GM19193 (cell line): ENCODE data around the gene SPOCK2.

Experiments used
- POLR2A ChIP-seq: IDR thresholded peaks from 4 replicates; pipeline ENCODE4 v1.6.1; 2011; ENCODE audit not compliant: insufficient read depth, insufficient read length; ENCODE audit errors: extremely low read depth

SPOCK2 gene

GRCh38 chr10:72043016-72043834, 45.1 kb downstream of the SPOCK2 start:
- TF ChIP-seq POLR2A = no peak

DNA sequence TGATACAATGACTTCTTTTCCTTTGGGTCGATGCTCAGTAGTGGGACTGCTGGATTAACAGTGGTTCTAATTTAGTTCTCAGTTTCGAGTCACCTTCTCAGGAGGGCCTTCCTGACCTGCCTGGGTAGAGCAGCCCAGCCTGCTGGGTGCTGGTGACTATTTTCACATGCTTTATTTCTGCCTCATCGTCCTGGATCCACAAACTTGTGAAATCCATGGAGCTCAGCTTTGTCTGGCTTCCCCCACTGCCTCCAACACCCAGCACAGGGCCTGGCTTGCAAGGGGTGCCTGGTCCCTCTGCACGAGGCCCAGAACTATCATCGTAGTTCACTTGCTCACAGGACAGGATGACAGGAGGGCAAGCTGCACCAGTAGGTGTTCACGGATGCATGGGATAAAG, 46.9 kb downstream of the SPOCK2 start:
- no peak for TF ChIP-seq POLR2A

- no peak for TF ChIP-seq POLR2A
These were observed 49.0 kb downstream of the SPOCK2 start for GRCh38 chr10:72039377-72039776.

DNA sequence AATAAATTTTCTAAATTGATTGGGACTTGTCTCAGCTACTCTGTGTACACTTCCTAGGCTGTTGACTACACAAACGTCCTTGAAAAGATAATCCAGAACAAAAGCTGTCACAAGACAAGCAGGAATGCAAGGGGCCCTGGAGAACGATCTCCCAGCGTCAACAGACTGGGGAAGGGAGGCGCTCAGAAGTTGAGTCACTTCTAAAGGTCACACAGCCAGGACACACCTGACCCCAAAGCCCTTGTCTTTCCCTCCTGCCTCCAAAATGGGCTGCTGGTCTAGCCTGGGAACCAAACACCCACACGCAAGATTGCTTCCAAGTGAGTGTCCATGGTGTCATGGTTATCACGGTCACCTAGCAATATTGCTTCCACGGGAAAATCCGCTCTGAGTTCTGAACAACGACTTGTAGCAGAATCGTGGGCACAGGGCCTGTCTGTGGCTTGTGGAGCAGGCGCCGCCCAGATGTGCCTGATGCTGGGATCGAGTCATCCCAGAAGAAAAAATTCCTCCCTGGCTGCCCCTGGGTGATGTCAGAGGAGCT, 49.8 kb downstream of the SPOCK2 start:
- TF ChIP-seq POLR2A = no peak

- TF ChIP-seq POLR2A = no peak
These were observed 50.5 kb downstream of the SPOCK2 start for GRCh38 chr10:72037811-72038210.

DNA sequence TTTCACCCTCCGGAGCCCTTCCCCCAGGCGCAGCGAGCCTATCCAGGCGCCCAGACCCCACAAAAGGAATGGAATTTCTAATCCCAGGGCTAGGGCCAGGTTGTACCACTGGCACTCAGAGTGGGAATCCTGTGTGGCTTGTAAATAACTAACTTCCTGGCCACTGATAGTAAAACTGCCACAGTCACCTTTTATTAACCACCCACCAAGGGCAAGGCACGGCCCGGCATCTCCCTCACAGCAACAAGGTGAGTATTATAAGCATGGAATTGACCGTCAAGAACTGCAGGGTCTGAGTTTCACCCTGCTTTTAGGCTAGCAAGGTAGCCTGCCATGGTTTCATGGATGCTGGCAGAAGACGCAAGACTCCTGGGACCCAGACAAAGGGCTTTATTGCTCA, 51.1 kb downstream of the SPOCK2 start:
- TF ChIP-seq POLR2A = no peak

- no peak for TF ChIP-seq POLR2A
These were observed 53.0 kb downstream of the SPOCK2 start for GRCh38 chr10:72035252-72035887.

GRCh38 chr10:72034761-72035160, 53.6 kb downstream of the SPOCK2 start:
- TF ChIP-seq POLR2A = no peak

DNA sequence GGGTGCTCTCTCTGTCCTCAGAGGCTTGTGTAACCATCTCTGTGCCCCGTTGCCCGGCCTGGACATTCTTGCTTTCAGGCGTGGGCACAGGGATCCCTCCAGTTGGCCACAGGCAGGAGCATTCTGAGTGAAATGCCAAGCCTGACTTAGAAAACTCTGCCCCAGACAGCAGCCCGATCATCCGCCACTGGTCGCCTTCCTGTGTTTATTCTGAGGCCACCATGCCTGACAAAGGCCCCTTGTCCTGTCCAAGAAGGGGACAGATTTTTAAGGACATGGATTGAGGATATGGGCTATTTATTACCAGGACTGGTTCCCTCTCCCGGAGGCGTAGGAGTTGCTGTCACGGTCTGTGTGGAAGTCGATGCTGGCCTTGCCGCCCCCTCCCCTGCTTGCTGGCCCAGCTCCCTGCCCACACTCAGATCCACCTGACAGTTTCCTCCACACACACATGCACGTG, 54.3 kb downstream of the SPOCK2 start:
- no peak for TF ChIP-seq POLR2A

- no peak for TF ChIP-seq POLR2A
These were observed 56.6 kb downstream of the SPOCK2 start for GRCh38 chr10:72031706-72032105.

DNA sequence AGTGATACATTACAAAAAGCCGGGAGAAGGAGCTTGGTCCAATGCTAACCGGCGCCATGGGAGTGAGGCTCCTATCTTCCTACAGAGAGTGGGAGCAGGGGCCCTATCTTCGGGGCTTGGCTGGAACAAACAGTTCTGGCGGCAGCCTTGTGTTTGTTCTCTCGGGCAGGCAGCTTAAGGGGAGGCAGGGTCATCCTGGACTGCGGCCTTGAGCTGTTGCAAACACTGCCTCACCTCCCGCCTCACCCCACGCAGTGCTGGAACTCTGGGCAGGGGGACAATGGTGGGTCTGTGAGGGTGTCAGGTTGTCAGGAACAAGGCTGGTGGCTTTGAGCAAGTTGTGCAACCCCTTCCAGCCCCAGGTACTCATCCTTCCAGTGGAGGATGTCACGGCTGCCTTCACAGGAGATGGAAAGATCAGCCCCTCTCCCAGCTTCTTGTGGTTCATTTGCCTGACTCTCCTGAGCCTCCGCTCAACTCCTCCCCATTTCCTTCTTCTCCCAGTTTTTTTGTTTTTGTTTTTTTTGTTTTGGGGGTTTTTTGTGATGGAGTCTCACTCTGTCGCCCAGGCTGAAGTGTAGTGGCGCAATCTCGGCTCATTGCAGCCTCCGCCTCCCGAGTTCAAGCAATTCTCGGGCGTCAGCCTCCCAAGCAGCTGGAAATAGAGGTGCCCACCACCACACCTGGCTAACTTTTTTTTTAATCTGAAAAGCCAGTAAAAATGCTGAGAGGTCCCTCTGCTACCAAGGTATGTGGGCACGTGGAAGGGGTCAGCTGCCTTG, 57.4 kb downstream of the SPOCK2 start:
- no peak for TF ChIP-seq POLR2A

- no peak for TF ChIP-seq POLR2A
These were observed 58.9 kb downstream of the SPOCK2 start for GRCh38 chr10:72029414-72029813.

DNA sequence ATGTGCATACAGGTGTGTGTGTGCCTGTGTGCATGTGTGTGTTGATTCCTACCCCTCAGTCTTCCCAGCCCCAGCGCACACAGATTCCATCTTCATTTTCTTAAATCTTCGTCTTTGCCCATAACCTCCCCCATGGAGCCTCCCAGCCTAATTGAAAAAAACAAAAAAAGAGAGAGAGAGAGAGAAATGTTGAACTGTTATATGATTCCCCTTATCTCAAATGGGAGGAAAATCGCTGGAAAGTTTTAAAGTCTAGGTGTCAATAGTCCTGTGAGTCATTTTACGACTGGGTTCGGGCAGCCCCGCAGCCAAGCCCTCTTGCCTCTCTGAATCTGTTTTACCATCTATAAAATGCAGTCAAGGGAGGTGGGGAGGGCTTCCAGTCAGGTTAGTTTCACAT, 60.9 kb downstream of the SPOCK2 start:
- no peak for TF ChIP-seq POLR2A

DNA sequence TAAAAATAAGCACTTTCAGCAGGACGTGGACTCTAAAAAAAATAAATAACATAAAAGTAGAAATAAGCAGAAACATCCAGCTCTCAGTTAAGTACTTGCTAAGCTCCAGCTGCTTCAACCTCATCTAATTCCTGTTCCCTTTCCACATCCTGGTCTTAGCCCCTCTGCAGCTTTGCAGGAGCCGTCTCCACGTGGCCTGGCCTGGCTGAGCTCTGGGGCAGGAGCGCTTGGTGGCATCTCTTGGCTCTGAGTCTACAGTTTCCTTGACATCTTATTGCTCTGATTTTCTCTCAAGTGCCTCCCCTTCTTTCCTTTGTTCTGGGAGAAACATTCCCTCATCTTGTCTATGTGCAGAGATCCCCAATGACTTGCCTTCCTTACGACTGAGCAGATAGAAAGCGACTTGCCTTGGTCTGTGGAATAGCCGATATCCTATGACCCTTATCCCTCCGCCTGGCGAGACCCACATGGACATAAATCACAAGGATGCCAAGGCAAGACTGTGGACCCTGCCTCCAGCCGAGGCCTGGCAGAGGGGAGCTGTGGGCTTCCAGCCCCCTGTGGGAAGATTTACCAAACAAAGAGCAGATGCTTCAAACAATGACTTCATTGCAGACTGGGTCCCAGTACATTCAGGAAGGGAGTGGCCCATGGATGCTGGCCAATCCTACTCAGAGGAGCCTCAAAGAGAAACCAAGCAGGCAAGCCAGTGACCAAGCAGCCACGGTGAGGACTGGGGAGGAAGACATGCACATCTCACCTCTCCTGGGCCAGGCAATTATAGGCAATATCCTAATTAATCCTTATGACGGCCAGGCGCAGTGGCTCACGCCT, 61.9 kb downstream of the SPOCK2 start:
- TF ChIP-seq POLR2A = no peak
